Measurements from ENCODE around the gene MAML2.

MAML2 gene

DNA sequence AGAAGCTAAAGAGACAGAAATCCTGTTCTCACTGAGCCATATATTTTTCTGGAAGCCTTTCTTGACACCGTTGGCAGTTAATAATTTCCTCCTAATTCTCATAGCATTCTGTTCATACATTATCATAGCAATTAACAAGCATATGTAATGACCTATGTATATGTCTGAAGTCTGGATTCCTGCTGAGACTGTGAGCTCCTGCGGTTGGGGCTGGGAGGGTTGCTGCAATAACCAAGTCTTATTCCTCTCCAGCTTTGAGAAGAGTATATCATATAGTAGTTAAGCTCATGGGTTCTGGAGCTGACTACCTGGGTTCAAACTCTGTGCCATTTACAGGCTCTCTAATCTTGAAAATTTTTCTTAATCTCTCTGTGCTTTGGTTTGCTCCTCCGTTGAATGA, 175.2 kb downstream of the MAML2 start:
- no peak overlapping the region for H3K4me3 ChIP-seq (ENCODE audit: low read depth, low read length)
- DNase-seq (ENCODE audit: low read depth): no peak
- TF ChIP-seq, protein P1, sequence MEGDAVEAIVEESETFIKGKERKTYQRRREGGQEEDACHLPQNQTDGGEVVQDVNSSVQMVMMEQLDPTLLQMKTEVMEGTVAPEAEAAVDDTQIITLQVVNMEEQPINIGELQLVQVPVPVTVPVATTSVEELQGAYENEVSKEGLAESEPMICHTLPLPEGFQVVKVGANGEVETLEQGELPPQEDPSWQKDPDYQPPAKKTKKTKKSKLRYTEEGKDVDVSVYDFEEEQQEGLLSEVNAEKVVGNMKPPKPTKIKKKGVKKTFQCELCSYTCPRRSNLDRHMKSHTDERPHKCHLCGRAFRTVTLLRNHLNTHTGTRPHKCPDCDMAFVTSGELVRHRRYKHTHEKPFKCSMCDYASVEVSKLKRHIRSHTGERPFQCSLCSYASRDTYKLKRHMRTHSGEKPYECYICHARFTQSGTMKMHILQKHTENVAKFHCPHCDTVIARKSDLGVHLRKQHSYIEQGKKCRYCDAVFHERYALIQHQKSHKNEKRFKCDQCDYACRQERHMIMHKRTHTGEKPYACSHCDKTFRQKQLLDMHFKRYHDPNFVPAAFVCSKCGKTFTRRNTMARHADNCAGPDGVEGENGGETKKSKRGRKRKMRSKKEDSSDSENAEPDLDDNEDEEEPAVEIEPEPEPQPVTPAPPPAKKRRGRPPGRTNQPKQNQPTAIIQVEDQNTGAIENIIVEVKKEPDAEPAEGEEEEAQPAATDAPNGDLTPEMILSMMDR (IDR thresholded peaks at IDR 0.05; ENCODE audit: low read depth, low read length, missing control alignments): no peak

DNA sequence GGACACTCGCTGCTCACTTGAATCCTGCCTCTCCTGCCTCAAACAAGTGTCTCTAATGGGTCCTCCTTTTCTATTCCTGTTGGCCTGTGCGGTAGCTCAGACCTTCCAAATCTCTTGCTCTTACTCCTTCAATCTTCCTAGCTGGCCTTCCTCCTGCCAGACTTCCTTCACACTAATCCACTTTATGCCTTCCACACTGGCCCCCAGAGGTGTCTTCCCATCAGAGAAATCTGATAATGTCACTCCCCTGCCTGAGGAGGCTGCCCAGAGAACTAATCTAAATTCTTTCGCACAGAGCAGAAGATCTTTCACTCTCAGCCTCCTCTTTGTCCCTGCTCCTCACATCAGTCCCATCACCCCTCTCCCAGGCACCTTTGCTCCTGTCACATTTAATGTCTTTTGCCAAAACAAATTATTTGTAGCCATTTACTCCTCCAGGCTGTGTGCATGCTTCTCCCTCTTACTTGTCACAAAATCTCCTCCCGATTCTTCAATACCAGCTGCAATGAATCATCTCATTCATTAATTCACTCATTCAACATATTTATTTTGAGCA, 175.7 kb downstream of the MAML2 start:
- DNase-seq (ENCODE audit: low read depth): no peak
- TF ChIP-seq, protein P1 (IDR thresholded peaks at IDR 0.05; ENCODE audit: low read depth, low read length, missing control alignments): no peak
- H3K4me3 ChIP-seq (ENCODE audit: low read depth, low read length): no peak overlapping the region

DNA sequence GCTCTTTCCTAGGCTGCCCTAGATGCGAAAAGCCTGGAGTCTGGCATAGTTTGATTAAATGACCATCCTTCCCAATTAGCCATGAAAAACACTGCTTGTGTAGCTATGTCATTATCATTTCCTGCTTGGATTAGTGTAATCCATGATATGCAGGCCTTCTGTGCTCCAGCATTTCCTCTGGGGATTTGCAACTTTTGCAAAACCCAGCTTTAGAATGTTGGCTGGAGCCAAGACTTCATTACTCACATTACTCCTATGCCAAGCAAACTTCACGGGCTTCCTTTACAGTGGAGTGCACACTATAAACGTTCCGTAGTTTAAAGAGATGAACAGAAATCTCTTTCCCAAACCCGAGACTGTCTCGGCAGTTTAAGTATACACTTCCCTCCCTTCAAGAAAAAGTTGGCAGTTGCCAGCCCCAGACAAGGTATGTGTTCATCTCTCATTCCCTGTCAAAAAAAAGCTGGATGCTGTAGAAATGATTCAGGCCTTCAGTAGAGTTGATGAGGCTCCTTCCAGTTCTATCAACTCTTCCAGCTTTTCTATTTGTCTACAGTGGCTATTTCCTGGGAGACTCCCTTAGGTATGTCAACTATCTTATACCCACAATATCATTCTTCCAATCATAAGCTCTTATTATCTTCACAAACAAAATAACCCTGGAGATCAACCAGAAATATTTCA, 180.0 kb downstream of the MAML2 start:
- TF ChIP-seq, protein P1 (IDR thresholded peaks at IDR 0.05; ENCODE audit: low read depth, low read length, missing control alignments): no peak
- H3K4me3 ChIP-seq (ENCODE audit: low read depth, low read length): no peak overlapping the region
- DNase-seq (ENCODE audit: low read depth): no peak

DNA sequence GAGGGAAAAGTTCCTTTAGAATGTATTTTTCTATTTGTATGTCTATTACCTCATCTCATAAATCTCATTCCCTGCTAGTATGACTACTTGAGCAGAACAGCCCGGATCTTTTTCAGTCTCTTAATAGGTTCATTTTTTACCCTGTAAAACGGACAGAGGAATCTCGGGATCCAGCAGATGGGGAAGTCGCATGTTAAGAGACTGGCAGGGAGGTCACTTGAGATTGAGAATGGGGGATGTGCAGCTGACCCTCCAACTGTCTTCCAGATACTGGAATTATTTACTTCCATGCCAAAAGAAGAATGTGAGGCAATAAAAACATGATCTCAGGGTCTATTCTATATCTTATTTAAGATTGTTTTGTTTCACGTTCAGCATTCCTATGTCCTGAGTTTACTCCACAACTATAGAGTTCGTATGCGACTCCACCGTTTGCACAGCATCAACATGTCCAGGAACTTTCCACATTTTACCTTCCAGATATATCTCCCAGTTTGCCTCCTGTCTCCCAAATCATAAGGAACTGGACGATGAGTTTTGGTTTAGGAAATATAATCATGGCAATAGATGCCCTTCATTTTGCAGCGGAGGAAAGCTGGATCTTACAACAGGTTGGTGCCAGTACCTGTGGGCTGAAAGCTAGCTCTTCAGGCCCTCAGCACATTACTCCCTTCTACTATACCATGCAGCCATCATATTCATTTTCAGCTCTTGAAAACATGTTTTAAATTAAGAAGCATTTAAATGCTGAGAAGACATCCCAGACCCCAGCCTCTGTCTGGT, 181.5 kb downstream of the MAML2 start:
- no peak for DNase-seq (ENCODE audit: low read depth)
- TF ChIP-seq, protein P1 (IDR thresholded peaks at IDR 0.05; ENCODE audit: low read depth, low read length, missing control alignments): no peak
- no peak overlapping the region for H3K4me3 ChIP-seq (ENCODE audit: low read depth, low read length)

DNA sequence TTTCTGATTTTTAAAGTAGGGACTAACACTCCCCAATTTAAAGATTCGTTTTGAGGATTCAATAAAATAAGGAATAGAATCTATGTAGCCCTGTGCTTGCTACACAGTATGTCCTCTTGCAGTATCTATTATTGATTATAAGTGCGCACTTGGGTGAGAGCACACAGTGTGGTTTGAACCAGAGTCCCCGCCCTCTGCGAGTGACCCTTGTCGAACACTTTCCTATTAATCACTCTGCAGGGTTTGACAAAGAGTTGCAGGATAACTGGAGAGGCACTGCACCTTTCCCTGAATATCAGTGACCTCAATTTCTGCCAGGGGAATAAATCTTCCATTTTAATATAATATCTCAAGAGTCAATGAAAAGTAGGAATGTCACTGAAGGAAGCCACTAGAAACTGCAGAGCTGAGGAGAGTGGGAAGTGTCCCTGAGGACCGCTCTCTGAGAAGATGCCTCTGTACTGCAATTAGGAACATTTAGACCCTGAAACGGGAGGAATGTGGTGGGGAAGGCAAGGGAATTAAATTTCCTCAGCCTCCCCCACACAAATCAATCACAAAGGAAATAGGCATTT, 182.2 kb downstream of the MAML2 start:
- no peak for DNase-seq (ENCODE audit: low read depth)
- H3K4me3 ChIP-seq (ENCODE audit: low read depth, low read length): no peak overlapping the region
- TF ChIP-seq, protein P1 (IDR thresholded peaks at IDR 0.05; ENCODE audit: low read depth, low read length, missing control alignments): no peak

DNA sequence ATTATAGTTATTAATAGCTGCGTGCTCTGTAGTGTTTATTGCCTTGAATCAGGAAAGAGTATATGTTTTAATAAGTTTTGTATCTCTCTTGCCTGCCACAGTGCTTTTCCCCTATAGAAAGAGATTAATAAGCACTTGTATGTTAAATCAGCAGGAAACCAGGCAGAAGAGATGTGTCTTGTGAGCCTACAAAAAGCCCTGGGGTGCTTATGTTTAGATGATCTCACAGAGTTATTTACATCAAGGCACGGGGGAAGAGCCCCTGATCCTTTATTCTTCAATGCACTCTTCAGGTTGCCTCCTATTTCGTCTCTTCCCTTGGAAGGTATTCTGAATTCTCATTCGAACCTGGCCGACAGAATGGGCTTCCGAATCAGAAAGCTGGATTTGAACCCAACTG, 183.0 kb downstream of the MAML2 start:
- H3K4me3 ChIP-seq (ENCODE audit: low read depth, low read length): no peak overlapping the region
- no peak for DNase-seq (ENCODE audit: low read depth)
- TF ChIP-seq, protein P1 (IDR thresholded peaks at IDR 0.05; ENCODE audit: low read depth, low read length, missing control alignments): no peak

Measured in GM12864 (cell line).